VCaP (cell line): ENCODE data around the gene SLC35G3.
"Not testable (repeated sequence)": the region's sequence is repeated elsewhere in the genome, so short reads cannot be mapped to it uniquely, and the experiment has no call there.

Source experiments
- H3K27ac ChIP-seq: fragments of 450-650 bp; 2 replicates; pipeline ENCODE4 v1.5.1; 2017
- CTCF ChIP-seq: fragments of 450-650 bp; conservative IDR thresholded peaks from 2 replicates; pipeline ENCODE4 v1.5.1; 2017; ENCODE audit warnings: mild to moderate bottlenecking, moderate library complexity

The SLC35G3 gene

GRCh38 chr17:35194001-35194400, at the start of gene SLC35G3:
Gene SLC35G3, minus strand, starts transcription at chr17:35194393. Its CDS starts 86 bp downstream, at chr17:35194307.
- H3K27ac ChIP-seq = not testable (repeated sequence)

- H3K27ac ChIP-seq = peak overlapping the region; percentile 92
These were observed 49.6 kb upstream of the SLC35G3 start for GRCh38 chr17:35243561-35244340.

GRCh38 chr17:35242805-35243560, 48.8 kb upstream of the SLC35G3 start, which contains the start of gene SLFN5:
Gene SLFN5, plus strand, starts transcription at chr17:35243072. Its CDS starts 15,619 bp downstream, at chr17:35258691.
- TF ChIP-seq CTCF = no peak

More at GRCh38 chr17:35243561-35244340, 49.6 kb upstream of the SLC35G3 start:
- TF ChIP-seq CTCF = no peak

GRCh38 chr17:35242158-35242804, 48.1 kb upstream of the SLC35G3 start:
- TF ChIP-seq CTCF = peak; percentile 87
- peak overlapping the region; percentile 92 for H3K27ac ChIP-seq

More at GRCh38 chr17:35242805-35243560, 48.8 kb upstream of the SLC35G3 start, which contains the start of gene SLFN5:
- H3K27ac ChIP-seq = peak within 1 kb of the TSS; percentile 92

GRCh38 chr17:35241520-35241919, 47.3 kb upstream of the SLC35G3 start:
- H3K27ac ChIP-seq = peak overlapping the region; percentile 92
- no peak for TF ChIP-seq CTCF

GRCh38 chr17:35240861-35241260, 46.7 kb upstream of the SLC35G3 start:
- no peak for TF ChIP-seq CTCF
- no peak overlapping the region for H3K27ac ChIP-seq

GRCh38 chr17:35239823-35240222, 45.6 kb upstream of the SLC35G3 start:
- no peak for TF ChIP-seq CTCF
- no peak overlapping the region for H3K27ac ChIP-seq
